ENCODE measurements around the gene BAAT. TPM values are rescaled to one million over a fixed set of nuclear protein-coding genes. Genes with fewer than 3 reads are reported as not detected.

BAAT gene
- total RNA-seq, 1 experiment from 2014 or later = 0.17 TPM

DNA sequence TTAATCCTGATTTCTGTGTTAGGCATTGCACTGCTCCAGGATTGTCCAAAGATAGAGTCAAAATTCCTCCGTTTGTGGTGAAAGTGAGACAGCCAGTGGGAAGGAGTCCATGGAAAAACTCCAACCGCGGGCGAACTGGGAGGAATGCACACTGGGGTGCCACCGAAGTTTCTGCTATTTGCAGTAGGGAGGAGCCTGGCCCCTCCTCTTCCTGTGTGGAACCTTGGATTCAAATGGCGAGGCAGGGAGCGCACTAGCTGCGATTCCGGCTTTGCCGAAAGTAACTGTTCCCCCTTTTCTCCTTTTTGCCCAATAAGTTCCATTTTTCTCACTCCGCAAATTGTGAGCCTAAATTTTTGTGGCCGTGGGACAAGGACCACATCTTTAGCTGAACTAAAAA lies 9.3 kb downstream of the BAAT start:
- ChIA-PET POLR2A (no interaction called here), CTCF (interaction anchor here (1.3 to 1.5 kb wide), 2 partner anchors 13 to 74 kb away, joined by 3 read pairs; no protein-coding TSS in a partner anchor)
- no peak overlapping the region for H3K27ac Mint-ChIP-seq

More for the DNA sequence above, 9.3 kb downstream of the BAAT start:
- no peak for TF ChIP-seq RORB (CRISPR knock-in tag; IDR thresholded peaks at IDR 0.05)
- TF ChIP-seq USF1 (CRISPR knock-in tag; IDR thresholded peaks at IDR 0.05) = no peak
- TF ChIP-seq ELF4 (CRISPR knock-in tag; IDR thresholded peaks at IDR 0.05; ENCODE audit: low read depth) = no peak
- TF ChIP-seq SOX15 (CRISPR knock-in tag; IDR thresholded peaks at IDR 0.05) = no peak
- TF ChIP-seq ZBTB43 (CRISPR knock-in tag; IDR thresholded peaks at IDR 0.05) = no peak
- no peak for TF ChIP-seq ZNF121 (CRISPR knock-in tag; IDR thresholded peaks at IDR 0.05)
- TF ChIP-seq GTF2I (CRISPR knock-in tag; conservative IDR thresholded peaks at IDR 0.05) = no peak
- TF ChIP-seq TEAD4 (CRISPR knock-in tag; IDR thresholded peaks at IDR 0.05) = no peak
- no peak for TF ChIP-seq HMGA2 (CRISPR knock-in tag; IDR thresholded peaks at IDR 0.05)
- TF ChIP-seq ATF2 (CRISPR knock-in tag; IDR thresholded peaks at IDR 0.05; ENCODE audit: borderline replicate concordance, low read depth) = no peak
- TF ChIP-seq, protein P1, sequence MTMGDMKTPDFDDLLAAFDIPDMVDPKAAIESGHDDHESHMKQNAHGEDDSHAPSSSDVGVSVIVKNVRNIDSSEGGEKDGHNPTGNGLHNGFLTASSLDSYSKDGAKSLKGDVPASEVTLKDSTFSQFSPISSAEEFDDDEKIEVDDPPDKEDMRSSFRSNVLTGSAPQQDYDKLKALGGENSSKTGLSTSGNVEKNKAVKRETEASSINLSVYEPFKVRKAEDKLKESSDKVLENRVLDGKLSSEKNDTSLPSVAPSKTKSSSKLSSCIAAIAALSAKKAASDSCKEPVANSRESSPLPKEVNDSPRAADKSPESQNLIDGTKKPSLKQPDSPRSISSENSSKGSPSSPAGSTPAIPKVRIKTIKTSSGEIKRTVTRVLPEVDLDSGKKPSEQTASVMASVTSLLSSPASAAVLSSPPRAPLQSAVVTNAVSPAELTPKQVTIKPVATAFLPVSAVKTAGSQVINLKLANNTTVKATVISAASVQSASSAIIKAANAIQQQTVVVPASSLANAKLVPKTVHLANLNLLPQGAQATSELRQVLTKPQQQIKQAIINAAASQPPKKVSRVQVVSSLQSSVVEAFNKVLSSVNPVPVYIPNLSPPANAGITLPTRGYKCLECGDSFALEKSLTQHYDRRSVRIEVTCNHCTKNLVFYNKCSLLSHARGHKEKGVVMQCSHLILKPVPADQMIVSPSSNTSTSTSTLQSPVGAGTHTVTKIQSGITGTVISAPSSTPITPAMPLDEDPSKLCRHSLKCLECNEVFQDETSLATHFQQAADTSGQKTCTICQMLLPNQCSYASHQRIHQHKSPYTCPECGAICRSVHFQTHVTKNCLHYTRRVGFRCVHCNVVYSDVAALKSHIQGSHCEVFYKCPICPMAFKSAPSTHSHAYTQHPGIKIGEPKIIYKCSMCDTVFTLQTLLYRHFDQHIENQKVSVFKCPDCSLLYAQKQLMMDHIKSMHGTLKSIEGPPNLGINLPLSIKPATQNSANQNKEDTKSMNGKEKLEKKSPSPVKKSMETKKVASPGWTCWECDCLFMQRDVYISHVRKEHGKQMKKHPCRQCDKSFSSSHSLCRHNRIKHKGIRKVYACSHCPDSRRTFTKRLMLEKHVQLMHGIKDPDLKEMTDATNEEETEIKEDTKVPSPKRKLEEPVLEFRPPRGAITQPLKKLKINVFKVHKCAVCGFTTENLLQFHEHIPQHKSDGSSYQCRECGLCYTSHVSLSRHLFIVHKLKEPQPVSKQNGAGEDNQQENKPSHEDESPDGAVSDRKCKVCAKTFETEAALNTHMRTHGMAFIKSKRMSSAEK (CRISPR knock-in tag; IDR thresholded peaks at IDR 0.05; ENCODE audit: borderline replicate concordance) = no peak
- TF ChIP-seq ESRRA (CRISPR knock-in tag; IDR thresholded peaks at IDR 0.05; ENCODE audit: borderline replicate concordance) = no peak
- no peak for TF ChIP-seq FOXJ3 (CRISPR knock-in tag; IDR thresholded peaks at IDR 0.05; ENCODE audit: borderline replicate concordance)
- no peak for TF ChIP-seq ZNF138 (CRISPR knock-in tag; conservative IDR thresholded peaks at IDR 0.05)
- TF ChIP-seq ZNF671 (CRISPR knock-in tag; IDR thresholded peaks at IDR 0.05) = no peak
- TF ChIP-seq, protein P2, sequence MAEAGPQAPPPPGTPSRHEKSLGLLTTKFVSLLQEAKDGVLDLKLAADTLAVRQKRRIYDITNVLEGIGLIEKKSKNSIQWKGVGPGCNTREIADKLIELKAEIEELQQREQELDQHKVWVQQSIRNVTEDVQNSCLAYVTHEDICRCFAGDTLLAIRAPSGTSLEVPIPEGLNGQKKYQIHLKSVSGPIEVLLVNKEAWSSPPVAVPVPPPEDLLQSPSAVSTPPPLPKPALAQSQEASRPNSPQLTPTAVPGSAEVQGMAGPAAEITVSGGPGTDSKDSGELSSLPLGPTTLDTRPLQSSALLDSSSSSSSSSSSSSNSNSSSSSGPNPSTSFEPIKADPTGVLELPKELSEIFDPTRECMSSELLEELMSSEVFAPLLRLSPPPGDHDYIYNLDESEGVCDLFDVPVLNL (CRISPR knock-in tag; IDR thresholded peaks at IDR 0.05; ENCODE audit: borderline replicate concordance, low read depth) = no peak
- no peak for TF ChIP-seq GABPB1 (CRISPR knock-in tag; IDR thresholded peaks at IDR 0.05)
- TF ChIP-seq ZNF396 (CRISPR knock-in tag; IDR thresholded peaks at IDR 0.05; ENCODE audit: borderline replicate concordance) = no peak
- peak; percentile 82 for ATAC-seq
- Mint-ChIP-seq H3K36me3 (peaks cover 9% of the 10 kb centered on the region), H3K9me3 (peaks cover 29% of the 10 kb centered on the region), H3K27me3 (ENCODE audit: low read depth) (no peaks in the 10 kb centered on the region), H3K4me1 (peaks cover 19% of the 10 kb centered on the region), H3K4me3 (no peak overlapping the region)
- DNase-seq (ENCODE audit: low spot score) = peak; percentile 25

All from WTC11 (cell line).